SHP77 (cell line): ENCODE data around the gene PRRT1.

Experiments
- DNase-seq, 2 experiments: peaks; one replicate each; lab custom pipeline; 2025; lab: John Stamatoyannopoulos, UW

PRRT1 gene

DNA sequence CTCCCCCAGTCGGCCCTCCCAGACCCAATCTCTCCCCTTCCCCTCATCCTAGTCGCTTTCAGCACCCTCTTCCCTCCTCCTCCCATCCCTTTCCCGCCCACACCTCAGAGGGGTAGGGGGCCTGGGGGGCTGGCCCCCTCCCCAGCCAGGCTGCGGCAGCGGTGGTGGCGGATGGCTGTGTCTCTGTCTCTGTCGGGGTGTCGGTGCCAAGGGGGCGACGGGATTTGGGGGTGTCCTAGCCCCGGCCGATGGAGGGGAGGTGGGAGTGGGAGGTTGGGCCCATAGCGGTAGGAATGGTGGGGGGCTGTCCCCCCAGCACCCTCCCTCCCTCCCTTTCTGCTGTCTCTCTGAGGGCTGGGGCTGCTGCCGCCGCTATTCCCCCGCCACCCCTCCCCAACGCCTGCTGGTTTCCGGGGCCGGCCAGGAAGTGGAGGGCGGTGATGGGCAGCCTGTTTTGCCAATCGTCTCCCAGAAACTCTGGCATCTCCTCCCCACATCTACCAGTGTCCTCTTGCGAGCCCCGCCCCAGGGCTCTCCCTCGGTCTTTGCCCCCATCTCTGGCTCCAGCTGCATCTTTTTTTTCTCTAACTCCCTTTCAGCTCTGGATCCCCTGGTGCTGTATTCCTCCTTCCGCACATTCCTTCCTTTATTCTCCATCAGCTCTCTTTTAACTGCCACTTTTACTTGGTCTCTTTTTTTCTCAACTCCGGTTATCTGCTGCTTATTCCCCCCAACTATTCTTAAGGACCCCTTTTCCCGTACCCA lies 24.2 kb upstream of the PRRT1 start, which contains the start of gene AGPAT1:
TSS of gene AGPAT1 (minus strand) at position 374 of the 765 bp plus-strand sequence. CDS start 4,588 bp downstream, outside the sequence.
- peak; percentile 87 to 89 for DNase-seq

DNA sequence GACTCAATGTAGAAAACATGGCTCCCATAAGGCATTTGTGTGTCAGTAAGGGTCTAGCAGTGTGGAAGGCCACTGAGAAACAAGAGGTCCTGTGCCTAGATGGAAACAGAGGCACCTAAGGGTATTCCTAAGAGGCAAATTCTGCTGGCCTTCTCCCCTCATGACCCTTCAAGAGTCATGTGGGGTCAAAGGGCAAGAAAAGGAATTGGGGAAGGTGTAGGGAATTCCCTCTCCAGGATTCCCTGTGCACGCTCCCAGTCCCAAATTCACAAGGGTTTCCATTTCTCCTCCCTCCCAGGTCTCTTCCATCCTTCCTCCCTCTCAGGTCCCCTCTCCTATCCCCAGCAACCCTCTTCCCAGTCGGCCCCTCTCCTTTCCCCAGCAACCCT lies 23.6 kb upstream of the PRRT1 start:
- no peak for DNase-seq

DNA sequence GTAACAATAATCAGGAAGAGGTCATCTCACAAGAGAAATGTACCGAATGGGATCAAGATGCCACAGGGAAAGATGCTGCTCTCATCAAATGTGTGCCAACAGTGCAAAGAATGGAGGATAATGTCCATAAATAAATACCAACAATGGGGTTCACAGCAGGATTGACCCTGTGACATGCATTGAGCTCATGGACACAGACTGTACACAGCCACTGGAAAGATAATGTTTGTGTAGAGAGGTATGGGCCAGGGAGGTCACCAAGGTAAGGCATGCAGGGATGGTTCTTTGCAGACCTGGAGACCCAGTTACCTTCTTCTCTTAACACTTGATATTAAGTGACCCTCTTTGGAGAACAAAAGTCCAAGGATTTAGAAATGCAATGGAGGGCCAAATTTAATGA lies 22.7 kb upstream of the PRRT1 start:
- no peak for DNase-seq

DNA sequence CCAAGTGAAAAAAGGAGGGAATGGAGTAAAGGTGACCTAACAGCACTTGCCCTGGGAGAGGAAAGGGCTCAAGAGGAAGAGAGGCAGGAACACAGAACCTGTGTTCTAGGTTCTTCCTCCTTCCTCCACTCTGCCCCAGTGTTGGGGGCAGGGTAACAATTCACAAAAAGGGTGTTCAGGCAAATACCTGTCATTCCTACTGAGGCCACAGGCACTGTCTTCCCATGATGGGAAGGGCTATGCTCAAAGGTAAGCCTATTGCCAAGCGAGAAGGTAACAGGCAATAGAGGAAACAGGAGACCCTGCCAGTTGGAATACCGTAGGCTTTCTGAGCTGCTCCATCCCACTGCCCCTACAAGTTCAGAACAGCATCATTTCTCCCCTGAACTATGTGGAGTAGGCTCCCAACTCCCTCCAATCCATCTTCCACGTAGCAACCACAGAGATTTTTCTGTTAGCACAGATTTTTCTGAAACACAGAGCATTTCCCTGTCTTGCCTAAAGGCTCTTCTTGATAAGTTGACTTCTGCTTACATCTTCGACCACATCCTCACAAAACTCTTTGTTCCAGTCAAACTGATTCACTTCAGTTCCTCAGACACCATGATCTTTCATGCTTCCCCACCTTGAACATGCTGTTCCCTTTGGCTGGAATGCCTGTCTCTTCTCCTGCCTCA lies 21.4 kb upstream of the PRRT1 start:
- no peak for DNase-seq

DNA sequence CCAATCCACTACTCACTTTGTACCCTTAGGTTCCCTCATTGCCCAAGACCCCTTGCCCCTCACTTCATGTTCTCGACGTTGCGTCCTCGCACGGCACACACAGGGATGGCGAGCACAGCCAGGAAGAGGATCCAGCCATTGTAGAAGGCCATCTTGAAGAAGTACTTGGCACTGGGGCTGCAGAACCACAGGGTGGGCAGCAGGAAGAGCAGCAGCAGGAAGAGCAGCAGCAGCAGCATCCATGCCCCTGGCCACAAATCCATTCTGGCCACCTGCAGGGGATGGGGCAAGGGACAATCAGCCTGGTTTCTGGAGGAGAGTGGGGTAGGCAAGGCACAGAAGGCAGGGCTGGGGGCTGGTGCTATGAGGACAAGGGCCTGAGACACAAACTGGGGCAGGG lies 19.5 kb upstream of the PRRT1 start:
- no peak for DNase-seq

DNA sequence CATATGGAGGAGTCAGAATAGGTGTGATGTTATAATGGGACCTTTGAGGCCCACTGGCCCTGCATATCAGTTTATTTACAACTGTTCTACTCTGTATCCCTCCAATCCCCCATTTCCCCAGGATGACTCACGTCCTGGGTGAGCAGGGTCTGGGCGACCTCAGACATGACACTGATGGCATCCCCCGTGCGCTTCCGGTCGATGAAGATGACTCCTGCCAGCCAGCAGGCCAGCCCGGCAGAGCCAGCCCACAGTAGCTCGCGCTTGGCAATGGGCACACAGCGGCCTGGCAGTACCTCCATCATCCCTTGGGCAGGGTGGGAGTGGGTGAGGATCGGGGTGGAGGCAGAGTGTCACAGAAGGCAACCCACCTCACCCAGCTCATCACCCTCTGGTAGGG lies 18.6 kb upstream of the PRRT1 start:
- DNase-seq = no peak

DNA sequence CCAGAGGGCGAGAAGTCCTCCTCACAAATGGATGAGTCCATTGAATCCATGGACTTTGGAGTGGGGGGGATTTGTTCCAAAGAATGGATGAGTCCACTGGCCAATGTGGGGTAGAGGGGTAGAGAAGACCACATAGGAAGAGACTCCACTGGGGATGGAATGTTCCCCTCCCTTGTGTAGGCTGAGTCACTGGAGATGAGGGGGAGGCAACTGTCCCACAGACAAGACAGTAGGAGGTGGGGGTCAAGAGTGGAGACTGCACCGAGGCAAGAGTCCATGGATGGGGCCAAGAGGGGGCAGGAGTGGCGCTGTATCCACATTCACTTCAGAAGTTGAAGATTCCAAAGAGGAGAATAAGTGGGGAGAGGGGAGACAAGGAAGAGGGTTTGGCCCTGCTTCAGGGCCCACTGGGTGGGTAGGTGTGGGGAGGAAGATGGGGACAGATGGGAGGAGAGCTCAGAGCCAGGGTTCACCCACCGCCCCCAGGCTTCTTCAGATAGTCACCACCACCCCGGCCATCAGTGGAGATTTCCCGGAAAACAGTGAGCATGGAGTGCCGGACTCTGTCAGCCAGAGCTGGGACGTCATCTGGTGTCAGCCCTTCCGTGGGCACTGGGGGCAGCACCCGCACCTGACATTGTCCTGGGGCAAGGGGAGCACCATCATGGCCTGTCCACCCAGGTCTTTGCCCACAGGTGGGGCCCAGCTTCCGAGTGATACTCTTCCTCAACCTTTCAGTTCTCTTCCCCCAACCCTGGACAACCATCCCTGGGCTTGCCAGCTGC lies 17.3 kb upstream of the PRRT1 start:
- no peak for DNase-seq

DNA sequence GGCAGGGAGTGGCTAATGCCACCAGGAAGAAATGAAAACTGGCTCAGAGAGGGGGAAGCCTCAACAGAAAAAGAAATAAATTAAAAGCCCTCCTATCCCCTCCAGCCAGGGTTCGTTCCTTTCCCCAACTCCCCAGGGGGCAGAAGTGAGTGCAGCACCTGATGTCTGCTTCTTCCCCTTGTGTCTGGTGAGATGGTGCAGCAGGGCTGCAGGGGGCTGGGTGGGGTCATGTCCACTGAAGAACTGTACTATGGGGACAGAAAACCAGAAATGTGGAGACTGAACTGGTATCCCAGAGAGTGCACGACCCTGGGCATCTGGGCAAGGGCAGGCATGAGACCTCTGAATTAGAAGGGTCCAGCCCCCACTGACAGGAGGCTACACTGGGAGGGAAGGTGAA lies 16.6 kb upstream of the PRRT1 start:
- no peak for DNase-seq

DNA sequence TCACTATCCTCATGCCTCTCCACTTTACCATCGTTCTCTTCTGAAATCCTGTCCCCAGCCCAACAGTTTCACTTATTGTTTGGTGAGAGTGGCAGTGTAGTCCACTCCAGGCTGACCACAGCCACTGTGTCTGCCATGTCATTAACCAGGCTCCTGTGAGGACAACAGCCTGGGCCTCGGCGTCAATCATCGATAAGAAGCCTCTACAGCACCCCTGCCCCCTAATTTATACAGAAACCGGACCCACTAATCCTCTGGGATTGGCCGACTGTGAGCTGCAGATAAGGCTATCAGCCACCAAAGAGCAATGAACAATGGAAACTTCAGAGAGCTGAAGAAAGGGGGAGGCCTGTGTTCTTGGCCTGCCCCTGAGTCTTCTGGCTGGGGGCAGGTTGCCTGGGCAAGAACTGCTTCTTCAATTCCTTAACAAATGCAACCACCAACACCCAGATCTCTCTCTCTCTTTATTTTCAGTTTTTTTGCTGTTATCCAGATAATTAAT lies 16.1 kb upstream of the PRRT1 start:
- no peak for DNase-seq

DNA sequence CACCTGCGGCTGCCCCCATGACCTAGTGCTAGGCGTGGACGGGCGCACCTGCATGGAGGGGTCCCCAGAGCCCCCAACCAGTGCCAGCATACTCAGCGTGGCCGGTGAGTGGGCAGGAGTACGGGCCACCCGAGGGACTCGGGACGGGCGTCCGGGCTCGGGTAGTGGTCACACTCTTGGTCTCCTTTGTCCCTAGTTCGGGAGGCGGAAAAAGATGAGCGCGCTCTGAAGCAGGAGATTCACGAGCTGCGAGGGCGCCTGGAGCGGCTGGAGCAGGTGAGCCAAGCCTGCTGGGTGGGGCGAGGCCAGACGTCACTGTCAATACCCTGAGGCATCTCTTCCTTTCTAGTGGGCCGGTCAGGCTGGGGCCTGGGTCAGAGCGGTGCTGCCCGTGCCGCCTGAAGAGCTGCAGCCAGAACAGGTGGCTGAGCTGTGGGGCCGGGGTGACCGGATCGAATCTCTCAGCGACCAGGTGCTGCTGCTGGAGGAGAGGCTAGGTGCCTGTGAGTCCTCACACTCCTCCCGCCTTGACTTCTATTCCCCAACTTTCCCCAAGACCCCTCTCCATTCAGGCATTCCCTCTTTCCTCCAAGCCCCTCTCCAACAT lies 15.5 kb upstream of the PRRT1 start:
- no peak for DNase-seq

DNA sequence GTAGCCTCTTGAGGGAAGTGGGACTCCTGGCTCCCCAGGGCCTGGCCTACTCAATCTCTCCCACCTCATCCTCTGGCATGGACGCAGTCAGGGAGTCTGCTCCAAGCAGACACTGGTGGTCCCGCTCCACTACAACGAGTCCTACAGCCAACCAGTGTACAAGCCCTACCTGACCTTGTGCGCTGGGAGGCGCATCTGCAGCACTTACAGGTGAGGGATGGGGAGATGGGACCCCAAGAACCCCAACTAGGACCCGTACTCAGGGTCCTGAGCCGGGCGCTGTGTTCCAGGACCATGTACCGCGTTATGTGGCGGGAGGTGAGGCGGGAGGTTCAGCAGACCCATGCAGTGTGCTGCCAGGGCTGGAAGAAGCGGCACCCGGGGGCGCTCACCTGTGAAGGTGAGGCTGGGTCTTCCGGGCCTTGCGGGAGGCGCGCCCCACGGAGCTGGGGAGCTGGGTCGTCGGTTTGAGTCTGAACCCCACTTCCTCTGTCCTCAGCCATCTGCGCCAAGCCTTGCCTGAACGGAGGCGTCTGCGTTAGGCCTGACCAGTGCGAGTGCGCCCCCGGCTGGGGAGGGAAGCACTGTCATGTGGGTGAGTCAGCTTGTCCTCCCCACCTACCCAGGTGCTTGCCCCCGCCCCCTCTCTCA lies 14.8 kb upstream of the PRRT1 start:
- no peak for DNase-seq

DNA sequence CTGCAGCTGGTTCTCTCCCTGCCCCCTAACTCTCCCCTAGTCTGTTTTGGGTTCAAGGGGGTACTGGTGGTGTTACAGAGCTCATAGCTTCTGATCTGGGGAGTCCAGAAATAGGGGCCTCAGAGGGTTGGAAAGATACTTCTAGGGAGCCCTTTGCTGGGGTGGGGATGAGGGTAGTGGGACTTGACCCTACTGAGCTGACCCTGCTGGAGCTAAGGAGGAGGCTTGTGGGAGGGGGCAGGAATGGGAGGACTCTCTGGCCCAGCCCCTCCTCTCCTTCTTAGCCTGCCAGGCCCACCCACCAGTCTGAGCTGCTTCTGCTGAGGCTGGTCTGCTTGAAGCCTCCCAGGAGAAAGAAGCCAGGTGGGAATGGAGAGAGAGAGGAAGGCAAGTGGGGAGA lies 12.6 kb upstream of the PRRT1 start, which contains the start of gene EGFL8:
TSS of gene EGFL8 (plus strand) at position 301 of the 400 bp plus-strand sequence. CDS start 1,571 bp downstream, outside the sequence.
- no peak for DNase-seq

DNA sequence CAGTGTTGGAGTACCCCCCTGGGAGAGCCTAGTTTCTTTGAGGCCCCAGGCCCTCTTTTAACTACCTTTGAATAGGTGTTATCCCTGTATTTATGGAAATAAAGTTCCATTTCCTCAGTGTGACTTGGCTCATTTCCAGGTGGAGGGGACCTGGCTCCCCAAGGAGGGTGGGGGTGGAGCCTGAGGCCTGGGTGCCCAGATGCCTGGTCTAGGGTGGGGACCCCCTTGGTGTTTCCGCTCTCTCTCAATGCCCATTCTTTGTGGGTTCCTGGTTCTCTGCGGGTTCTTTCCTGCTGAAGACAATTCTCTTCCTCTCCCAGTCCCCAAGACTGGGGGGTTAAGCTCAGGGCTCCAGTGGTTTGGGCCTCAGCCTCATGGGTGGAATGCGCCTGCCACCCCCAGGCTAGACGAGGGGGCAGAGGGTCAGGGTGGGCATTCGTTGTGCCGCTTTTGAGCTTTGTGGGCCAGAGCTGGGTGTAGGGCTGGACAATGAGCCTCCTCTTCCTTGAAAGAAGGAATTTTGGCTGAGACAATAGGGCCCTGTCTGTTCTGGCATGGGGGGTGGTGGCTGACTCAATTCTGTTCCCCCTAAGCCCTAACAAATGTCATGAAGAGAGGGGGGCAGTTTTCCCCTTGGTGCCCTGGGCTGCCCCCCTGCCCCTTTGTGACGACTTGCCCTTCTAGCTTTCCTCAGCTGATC lies 12.0 kb upstream of the PRRT1 start:
- DNase-seq = no peak

DNA sequence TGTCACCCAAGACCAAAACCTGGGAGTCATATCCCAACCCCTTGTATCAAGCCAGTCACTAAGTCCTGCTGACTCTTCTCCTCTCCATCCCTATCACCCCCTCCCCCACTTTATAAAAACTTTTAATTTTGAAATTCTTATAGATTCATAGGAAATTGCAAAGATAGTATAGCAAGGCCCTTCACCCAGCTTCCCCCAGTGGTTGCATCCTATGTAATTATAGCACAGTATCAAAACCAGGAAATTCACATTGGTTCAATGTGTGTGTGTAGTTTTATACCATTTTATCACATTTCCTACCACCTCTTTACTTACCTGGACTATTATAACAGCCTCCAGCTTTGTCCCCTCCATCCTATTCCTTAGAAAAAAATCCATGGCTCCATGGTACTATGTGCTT lies 6.3 kb upstream of the PRRT1 start:
- no peak for DNase-seq

DNA sequence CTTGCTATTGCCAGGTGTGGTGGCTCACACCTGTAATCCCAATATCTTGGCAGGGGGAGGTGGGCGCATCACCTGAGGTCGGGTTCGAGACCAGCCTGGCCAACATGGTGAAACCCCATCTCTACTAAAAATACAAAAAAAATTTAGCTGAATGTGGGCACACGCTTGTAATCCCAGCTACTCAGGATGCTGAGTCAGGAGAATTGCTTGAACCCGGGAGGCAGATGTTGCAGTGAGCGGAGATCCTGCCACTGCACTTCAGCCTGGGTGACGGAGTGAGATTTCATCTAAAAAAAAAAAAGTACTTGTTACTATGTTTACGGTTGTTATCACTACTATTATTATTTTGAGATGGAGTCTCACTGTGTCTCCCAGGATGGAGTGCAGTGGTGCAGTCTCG lies 5.2 kb upstream of the PRRT1 start:
- DNase-seq = no peak

DNA sequence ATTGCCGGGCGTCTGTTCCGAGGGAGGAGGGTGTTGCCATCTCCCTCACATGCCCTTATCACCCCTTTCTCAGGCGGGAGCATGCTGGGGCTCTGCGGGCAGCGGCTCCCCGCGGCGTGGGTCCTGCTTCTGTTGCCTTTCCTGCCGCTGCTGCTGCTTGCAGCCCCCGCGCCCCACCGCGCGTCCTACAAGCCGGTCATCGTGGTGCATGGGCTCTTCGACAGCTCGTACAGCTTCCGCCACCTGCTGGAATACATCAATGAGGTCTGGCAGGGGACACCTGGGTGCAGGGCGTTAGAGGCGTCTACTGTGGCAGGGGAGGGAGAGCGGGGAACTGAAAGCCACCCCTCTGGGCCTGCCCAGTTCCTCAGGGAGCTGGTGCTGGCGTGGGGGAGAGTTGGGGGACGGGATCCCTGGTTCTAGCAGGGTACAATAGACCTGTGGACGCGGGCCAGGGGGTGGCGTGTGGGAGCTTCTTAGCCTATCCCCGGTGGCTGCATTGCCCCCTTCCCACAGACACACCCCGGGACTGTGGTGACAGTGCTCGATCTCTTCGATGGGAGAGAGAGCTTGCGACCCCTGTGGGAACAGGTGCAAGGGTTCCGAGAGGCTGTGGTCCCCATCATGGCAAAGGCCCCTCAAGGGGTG lies 2.9 kb upstream of the PRRT1 start:
- DNase-seq = peak; percentile 68 to 82

DNA sequence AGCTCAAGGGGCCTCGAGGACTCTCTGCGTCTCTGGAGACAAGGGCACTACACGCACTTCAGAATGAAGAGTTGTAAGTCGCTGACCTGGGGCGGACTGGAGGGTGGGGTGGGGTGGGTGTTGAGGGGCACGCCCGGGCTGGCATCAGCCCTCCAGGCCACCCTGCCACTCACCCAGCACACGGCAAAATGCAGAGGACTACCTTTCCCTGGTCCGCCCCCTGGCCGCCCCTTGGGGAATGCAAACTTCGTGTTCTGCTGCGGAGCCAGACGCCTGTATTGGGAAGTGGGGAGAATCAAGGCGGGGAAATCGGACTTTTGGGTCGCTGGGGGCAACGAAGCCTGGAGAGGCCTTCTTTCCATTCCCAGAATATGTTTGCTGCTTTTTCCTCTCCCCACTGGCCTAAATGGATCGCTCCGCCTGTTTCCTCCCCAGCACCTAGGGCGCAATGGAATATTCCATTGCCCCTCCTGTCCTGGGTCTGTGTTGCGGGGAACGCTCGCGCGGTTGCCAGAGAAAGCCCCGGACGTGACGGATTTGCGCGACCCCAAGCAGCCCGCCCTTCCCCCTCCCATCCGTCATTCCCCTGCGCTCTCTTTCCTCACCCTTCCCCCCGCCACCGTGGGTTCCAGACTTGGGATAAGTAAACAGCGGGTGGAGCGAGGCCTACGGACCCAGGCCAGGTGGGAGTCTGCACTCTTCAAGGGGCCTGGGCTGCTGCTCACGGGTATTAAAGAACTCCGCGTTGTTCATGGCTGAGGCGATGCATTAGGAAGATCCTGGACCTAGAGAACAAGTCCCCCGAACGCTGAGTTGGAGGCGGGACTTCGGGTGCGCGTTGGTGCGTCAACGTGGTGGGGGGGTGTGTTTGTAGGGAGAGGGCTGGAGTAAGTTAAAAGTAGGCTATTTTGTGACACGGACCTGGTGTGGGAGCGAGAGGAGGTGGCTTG lies 2.1 kb upstream of the PRRT1 start, which contains the start of gene PPT2:
TSS of gene PPT2 (plus strand) at position 578 of the 950 bp plus-strand sequence. CDS start 454 bp downstream, outside the sequence.
- peak; percentile 91 to 92 for DNase-seq

DNA sequence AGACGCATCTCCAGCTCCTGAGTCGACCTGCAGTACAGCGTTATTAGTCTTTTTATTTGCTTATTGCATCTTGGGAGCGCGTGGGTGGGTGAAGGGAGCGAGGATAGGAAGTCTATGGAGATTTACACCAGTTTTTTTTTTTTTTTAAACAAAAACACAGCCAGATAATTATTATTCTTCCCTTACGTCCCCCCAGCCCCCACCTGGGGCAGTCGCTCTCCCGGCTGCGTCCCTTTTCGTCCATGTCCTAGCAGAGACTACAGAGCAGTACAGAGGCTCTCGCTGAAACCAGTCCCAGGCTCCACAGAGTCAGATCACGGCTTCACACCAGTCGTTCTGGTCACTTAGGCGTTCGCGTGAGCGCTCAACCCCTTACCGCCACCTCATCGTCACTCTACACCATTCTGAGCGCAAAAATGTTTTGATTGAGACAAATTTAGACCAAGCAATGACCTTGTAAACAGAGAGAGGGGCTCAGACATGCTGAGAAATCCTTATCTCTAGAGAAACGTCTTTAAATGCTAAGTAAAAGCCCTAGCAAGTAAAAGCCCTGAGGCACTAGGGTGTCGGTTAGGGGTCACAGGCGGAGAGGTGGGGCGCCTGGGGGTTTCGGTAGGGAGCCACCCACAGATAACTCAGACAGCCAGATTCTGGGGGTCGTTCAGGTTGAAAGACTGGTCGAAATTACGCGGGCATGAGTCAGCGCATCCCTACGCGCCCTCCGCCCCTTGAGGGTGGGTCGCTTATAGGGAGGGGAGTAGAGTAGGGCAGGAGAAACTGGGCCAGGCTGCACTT lies 1.2 kb upstream of the PRRT1 start:
- peak; percentile 26 to 48 for DNase-seq
